ENCODE results near the gene MAGOHB. TPM values are rescaled to one million over a fixed set of nuclear protein-coding genes. Genes with fewer than 3 reads are reported as not detected.

The MAGOHB gene
- total RNA-seq, 1 experiment from 2014 or later, result 64.5 TPM

- Histone ChIP-seq H2BK20ac (ENCODE audit: low read depth, low read length, poor library complexity, severe bottlenecking) (no peak overlapping the region), H2AFZ (ENCODE audit: low read length) (no peak overlapping the region), H2BK5ac (ENCODE audit: insufficient read length, low read length) (no peak overlapping the region), H3K56ac (ENCODE audit: insufficient read length, low read depth, low read length) (no peak overlapping the region), H3K23me2 (ENCODE audit: insufficient read length, low read depth, low read length, poor library complexity, severe bottlenecking) (no peaks in the 10 kb centered on the region), H3K4me1 (ENCODE audit: insufficient read depth, low read length) (no peaks in the 10 kb centered on the region; the same call in 1 of the 2 replicates), H3K4ac (ENCODE audit: low read depth, low read length) (no peak overlapping the region), H3K9ac (ENCODE audit: extremely low read depth, insufficient read length, low read length) (no peak overlapping the region), H2AK5ac (ENCODE audit: insufficient read length, low read length) (no peak overlapping the region), H3T11ph (ENCODE audit: low read length) (no peak overlapping the region), H2BK15ac (ENCODE audit: low read depth, low read length) (no peak overlapping the region), H3K23ac (ENCODE audit: insufficient read length, low read depth, low read length) (no peak overlapping the region), H3K27me3 (ENCODE audit: insufficient read depth, low read length) (no peaks in the 10 kb centered on the region), H3K14ac (ENCODE audit: insufficient read depth, low read length) (no peak overlapping the region), H3K27ac (ENCODE audit: insufficient read length, low read depth, low read length) (no peak overlapping the region), H4K8ac (replicated peaks; ENCODE audit: insufficient read length, low read depth, low read length) (no peak overlapping the region), H4K20me1 (ENCODE audit: control insufficient read depth, insufficient read depth, insufficient read length) (no peaks in the 10 kb centered on the region), H3K18ac (ENCODE audit: insufficient read length, low read depth, low read length) (no peak overlapping the region), H3K79me2 (ENCODE audit: insufficient read depth, low read length) (no peaks in the 10 kb centered on the region), H4K91ac (ENCODE audit: insufficient read length, low read depth, low read length) (no peak overlapping the region), H2BK12ac (ENCODE audit: insufficient read length, low read depth, low read length) (no peak overlapping the region), H3K9me3 (ENCODE audit: control insufficient read depth, low read depth, low read length) (no peaks in the 10 kb centered on the region), H3K4me2 (ENCODE audit: insufficient read depth, insufficient read length, low read length) (no peak overlapping the region), H3K79me1 (ENCODE audit: insufficient read depth, low read depth, low read length, poor library complexity, severe bottlenecking) (no peaks in the 10 kb centered on the region), H4K5ac (ENCODE audit: insufficient read length, low read depth, low read length) (no peak overlapping the region), H2BK120ac (ENCODE audit: low read depth, low read length, poor library complexity, severe bottlenecking) (no peak overlapping the region)
- H3K27me3 Mint-ChIP-seq (ENCODE audit: low read depth), result no peaks in the 10 kb centered on the region
- H3K27ac Mint-ChIP-seq, result no peak overlapping the region
- peaks cover 14% of the 10 kb centered on the region in 2 experiments for H3K4me1 Mint-ChIP-seq
- no peak for TF ChIP-seq CTCF (conservative IDR thresholded peaks at IDR 0.05)
- H3K36me3 Mint-ChIP-seq (ENCODE audit: insufficient read depth in 1 of 3, low read depth in 3 of 3), result peaks cover 0 to under 1% (median 0%) of the 10 kb centered on the region in 3 experiments; a peak in 1 of 7 replicates
- H3K4me3 Mint-ChIP-seq, result no peak overlapping the region
- no CpG with 5 or more reads among the region's 3 CpGs for WGBS (ENCODE audit: extremely low coverage, insufficient read length, low lambda C conversion rate)
- no peak for DNase-seq
- H3K9me3 Mint-ChIP-seq, result 0 out of 5 replicates have a peak, but pooled peaks cover 0 to under 1% of the 10 kb centered on the region in 2 experiments
Observed at GRCh38 chr12:10558301-10558700, 55.1 kb downstream of the MAGOHB start.
